Liver (tissue), 9 donors: ENCODE data around the gene TLR1. TPM values are rescaled to one million over a fixed set of nuclear protein-coding genes. Genes with fewer than 3 reads are reported as not detected.
A peak's percentile ranks its signal among the peaks of the same experiment; 100 is the strongest.
"Not testable (repeated sequence)": the region's sequence is repeated elsewhere in the genome, so short reads cannot be mapped to it uniquely, and the experiment has no call there.

ENCODE experiments used
- DNase-seq: peaks from one replicate; pipeline ENCODE4 v3.0.0-alpha.2; 2017; ENCODE audit warnings: low spot score
- H3K27ac ChIP-seq, 2 donors: one replicate each; pipeline ENCODE4 v1.7.0; 2013; ENCODE audit warnings: inconsistent platforms in 2 of 2, low read length in 2 of 2, control low read depth in 1 of 2, low read depth in 1 of 2, mild to moderate bottlenecking in 1 of 2
- H3K27me3 ChIP-seq, 4 donors: one replicate each; pipeline versions ENCODE4 v1.6.1 to v1.7.0; 2013; ENCODE audit warnings: low read length in 3 of 4, inconsistent platforms in 1 of 4, mild to moderate bottlenecking in 1 of 4, moderate library complexity in 1 of 4; ENCODE audit not compliant: control insufficient read depth in 4 of 4, insufficient read depth in 4 of 4
- H3K36me3 ChIP-seq, 4 donors: one replicate each; pipeline versions ENCODE4 v1.6.1 to v1.7.0; 2013; ENCODE audit warnings: low read length in 3 of 4, mild to moderate bottlenecking in 3 of 4, low read depth in 1 of 4, moderate library complexity in 1 of 4; ENCODE audit not compliant: control insufficient read depth in 4 of 4, insufficient read depth in 3 of 4
- H3K4me1 ChIP-seq, 4 donors: one replicate each; pipeline versions ENCODE4 v1.6.1 to v1.7.0; 2013; ENCODE audit warnings: low read length in 3 of 4, mild to moderate bottlenecking in 3 of 4, moderate library complexity in 1 of 4; ENCODE audit not compliant: control insufficient read depth in 4 of 4, insufficient read depth in 4 of 4
- H3K4me3 ChIP-seq, 3 donors: one replicate each; pipeline versions ENCODE4 v1.6.1 to v1.7.0; 2013; ENCODE audit warnings: low read length in 3 of 3, control low read depth in 1 of 3, low read depth in 1 of 3, mild to moderate bottlenecking in 1 of 3
- H3K9ac ChIP-seq, 2 donors: one replicate each; pipeline ENCODE4 v1.7.0; 2013; ENCODE audit warnings: low read length in 2 of 2, mild to moderate bottlenecking in 2 of 2, moderate library complexity in 2 of 2, control low read depth in 1 of 2, low read depth in 1 of 2
- H3K9me3 ChIP-seq, 4 donors: one replicate each; pipeline versions ENCODE4 v1.6.1 to v1.7.0; 2013; ENCODE audit warnings: low read length in 3 of 4; ENCODE audit not compliant: control insufficient read depth in 4 of 4
- CTCF ChIP-seq: fragments of 150-350 bp; IDR thresholded peaks from 2 replicates; pipeline ENCODE4 v1.5.1; 2017; ENCODE audit warnings: improper control_type of control experiment, low read depth, low read length; ENCODE audit not compliant: missing input control
- EGR1 ChIP-seq, 2 donors: IDR thresholded peaks; 2 replicates each; pipeline ENCODE4 v1.6.1; 2016 to 2018; ENCODE audit warnings: antibody characterized with exemption in 2 of 2, low read depth in 2 of 2
- FOXA1 ChIP-seq: IDR thresholded peaks from 2 replicates; pipeline ENCODE4 v1.6.1; 2016; ENCODE audit warnings: antibody characterized with exemption
- FOXA2 ChIP-seq: IDR thresholded peaks from 2 replicates; pipeline ENCODE4 v1.6.1; 2016; ENCODE audit warnings: antibody characterized with exemption
- GABPA ChIP-seq, 2 donors: IDR thresholded peaks in 1 of 2; conservative IDR thresholded peaks in 1 of 2; 2 replicates each; pipeline ENCODE4 v1.6.1; 2016; ENCODE audit warnings: antibody characterized with exemption in 2 of 2, mild to moderate bottlenecking in 1 of 2, moderate library complexity in 1 of 2
- HNF4A ChIP-seq, 2 donors: conservative IDR thresholded peaks; 2 replicates each; pipeline ENCODE4 v1.6.1; 2016; ENCODE audit warnings: antibody characterized with exemption in 2 of 2, mild to moderate bottlenecking in 2 of 2
- HNF4G ChIP-seq: IDR thresholded peaks from 2 replicates; pipeline ENCODE4 v1.6.1; 2016; ENCODE audit warnings: antibody characterized with exemption
- NR2F2 ChIP-seq: IDR thresholded peaks from 2 replicates; pipeline ENCODE4 v1.6.1; 2016; ENCODE audit warnings: antibody characterized with exemption
- RAD21 ChIP-seq, 2 donors: IDR thresholded peaks; 2 replicates each; pipeline ENCODE4 v1.6.1; 2016; ENCODE audit warnings: antibody characterized with exemption in 2 of 2, mild to moderate bottlenecking in 2 of 2
- REST ChIP-seq: IDR thresholded peaks from 2 replicates; pipeline ENCODE4 v1.6.1; 2016; ENCODE audit warnings: antibody characterized with exemption, mild to moderate bottlenecking
- RXRA ChIP-seq, 2 donors: IDR thresholded peaks; 2 replicates each; pipeline ENCODE4 v1.6.1; 2017 to 2018; ENCODE audit warnings: antibody characterized with exemption in 2 of 2, mild to moderate bottlenecking in 1 of 2
- SP1 ChIP-seq: IDR thresholded peaks from 2 replicates; pipeline ENCODE4 v1.6.1; 2018; ENCODE audit warnings: antibody characterized with exemption, mild to moderate bottlenecking
- YY1 ChIP-seq: IDR thresholded peaks from 2 replicates; pipeline ENCODE4 v1.6.1; 2016; ENCODE audit warnings: antibody characterized with exemption, mild to moderate bottlenecking
- ZBTB33 ChIP-seq: IDR thresholded peaks from 2 replicates; pipeline ENCODE4 v1.6.1; 2016; ENCODE audit warnings: antibody characterized with exemption
- WGBS: extraction: QIAGEN DNeasy Blood & Tissue Kit; methylation state at CpG from one replicate; pipeline ENCODE4 v1.1.7; 2013; 5-methylcytosine and 5-hydroxymethylcytosine counted together
- polyA plus RNA-seq, 2 donors: library from polyadenylated mRNA; stranded (reverse) in 1 of 2; unstranded in 1 of 2; fragments of 200-250 nt in 1 of 2; fragments of >200 nt in 1 of 2; fragmentation: Nextera tagmentation in 1 of 2; extraction: Ambion mirVana in 1 of 2; gene quantifications; one replicate each; pipeline versions ENCODE4 v1.2.1 to v1.2.3, GENCODE V29; 2013 to 2015
- total RNA-seq, 2 donors: library from RNA; depleted of rRNA; stranded (reverse); fragments of >200 nt; gene quantifications; one replicate each; pipeline ENCODE4 v1.2.3, GENCODE V29; 2014
- donor health status: healthy.
- donor health status: healthy.
- donor health status: healthy.
- donor health status: healthy.
- donor health status: healthy.

The TLR1 gene
- total and polyA plus RNA-seq, 4 donors, result 2.7 to 10.0 (median 6.4) TPM

- Histone ChIP-seq H3K36me3 (no peaks in the 10 kb centered on the region), H3K27me3 (no peaks in the 10 kb centered on the region), H3K27ac (no peak overlapping the region), H3K9me3 (no peaks in the 10 kb centered on the region), H3K4me3 (no peak overlapping the region), H3K9ac (no peak overlapping the region), H3K4me1 (no peaks in the 10 kb centered on the region)
- no peak for DNase-seq
- 91% methylated on average over 6 of the region's 6 CpGs for WGBS
- TF ChIP-seq HNF4A (conservative IDR thresholded peaks at IDR 0.05), result no peak
- no peak for TF ChIP-seq ZBTB33
- TF ChIP-seq SP1, result no peak
- TF ChIP-seq NR2F2, result no peak
- TF ChIP-seq EGR1 (IDR thresholded peaks at IDR 0.05; ENCODE audit: low read depth in 2 of 2), result no peak
- TF ChIP-seq HNF4G, result no peak
- TF ChIP-seq RAD21 (IDR thresholded peaks at IDR 0.05), result no peak
- no peak for TF ChIP-seq FOXA1
- no peak for TF ChIP-seq FOXA2
Observed at GRCh38 chr4:38811297-38811696, 6.7 kb upstream of the TLR1 start.

GRCh38 chr4:38807462-38807861, 2.9 kb upstream of the TLR1 start:
- H3K9me3 ChIP-seq, H3K36me3 ChIP-seq, H3K9ac ChIP-seq, H3K27ac ChIP-seq, H3K4me3 ChIP-seq, DNase-seq, H3K27me3 ChIP-seq: not testable (repeated sequence)
- WGBS, result 94% methylated on average over 29 of the region's 29 CpGs
- peaks cover 0 to 17% (median 6%) of the 10 kb centered on the region in 4 donors for H3K4me1 ChIP-seq

- Histone ChIP-seq H3K27ac (peak overlapping the region in 1 of 2 donors; percentile 43), H3K4me1 (peaks cover 0 to 17% (median 6%) of the 10 kb centered on the region in 4 donors)
- H3K9me3 ChIP-seq, H3K36me3 ChIP-seq, H3K9ac ChIP-seq, H3K4me3 ChIP-seq, DNase-seq, H3K27me3 ChIP-seq: not testable (repeated sequence)
- 86% methylated on average over 9 of the region's 9 CpGs for whole genome bisulfite sequencing
Observed at GRCh38 chr4:38806251-38806650, 1.7 kb upstream of the TLR1 start.

GRCh38 chr4:38805530-38806145, 1.0 kb upstream of the TLR1 start:
- peaks cover 0 to 2% (median under 1%) of the 10 kb centered on the region in 4 donors for H3K36me3 ChIP-seq
- H3K4me1 ChIP-seq, result peaks cover 0 to 17% (median 6%) of the 10 kb centered on the region in 4 donors
- no peaks in the 10 kb centered on the region for H3K27me3 ChIP-seq
- 78% methylated on average over 5 of the region's 5 CpGs for WGBS
- H3K9ac ChIP-seq, result no peak overlapping the region
- peak overlapping the region; percentile 43 to 62 for H3K27ac ChIP-seq
- H3K4me3 ChIP-seq, result no peak overlapping the region
- no peak for DNase-seq
- H3K9me3 ChIP-seq, result no peaks in the 10 kb centered on the region
- TF ChIP-seq RXRA (IDR thresholded peaks at IDR 0.05) (no peak), CTCF (no peak), FOXA1 (no peak), GABPA (IDR thresholded peaks at IDR 0.05 in 1 of 2, conservative IDR thresholded peaks at IDR 0.05 in 1 of 2) (no peak), EGR1 (IDR thresholded peaks at IDR 0.05; ENCODE audit: low read depth in 2 of 2) (no peak), YY1 (no peak), REST (no peak), ZBTB33 (no peak), RAD21 (IDR thresholded peaks at IDR 0.05) (no peak)
